Middle frontal gyrus (tissue), 1 donor: ENCODE data around the gene ISM1.

Source experiments
- DNase-seq: peaks from one replicate; pipeline ENCODE4 v3.0.0-alpha.2; 2015; ENCODE audit warnings: low spot score; ENCODE audit errors: extremely low spot score

Gene ISM1

DNA sequence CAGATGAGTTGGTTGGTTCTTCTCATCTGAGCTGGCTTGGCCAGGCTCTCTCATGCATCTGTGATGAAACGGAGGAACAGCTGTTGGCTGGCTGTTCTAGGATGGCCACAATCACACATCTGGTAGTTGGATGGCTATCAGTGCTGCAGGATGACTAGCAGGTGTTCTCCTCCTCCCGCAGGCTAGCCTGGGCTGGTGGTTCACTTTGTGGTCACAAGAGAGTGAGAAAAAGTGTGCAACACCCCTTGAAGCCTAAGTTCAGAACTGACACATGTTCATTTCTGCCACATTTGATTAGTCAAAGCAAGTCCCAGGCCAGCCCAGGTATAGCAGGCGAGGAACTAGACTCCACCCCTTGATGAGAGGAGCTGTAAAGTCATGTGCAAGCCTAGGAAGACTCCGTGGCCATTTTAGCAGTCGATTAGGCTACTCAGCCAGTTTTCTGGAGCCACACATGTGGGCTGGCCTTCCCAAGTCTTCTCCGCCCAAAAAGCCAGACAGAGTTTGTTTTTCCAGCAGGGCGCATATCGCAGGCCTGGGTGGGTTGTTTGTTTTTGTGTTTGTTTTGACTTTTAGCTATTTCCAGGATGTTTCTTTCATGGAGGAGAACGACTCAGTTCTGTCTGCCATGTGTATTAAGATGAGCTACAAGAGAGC is 120.8 kb downstream of the ISM1 start:
- no peak for DNase-seq

DNA sequence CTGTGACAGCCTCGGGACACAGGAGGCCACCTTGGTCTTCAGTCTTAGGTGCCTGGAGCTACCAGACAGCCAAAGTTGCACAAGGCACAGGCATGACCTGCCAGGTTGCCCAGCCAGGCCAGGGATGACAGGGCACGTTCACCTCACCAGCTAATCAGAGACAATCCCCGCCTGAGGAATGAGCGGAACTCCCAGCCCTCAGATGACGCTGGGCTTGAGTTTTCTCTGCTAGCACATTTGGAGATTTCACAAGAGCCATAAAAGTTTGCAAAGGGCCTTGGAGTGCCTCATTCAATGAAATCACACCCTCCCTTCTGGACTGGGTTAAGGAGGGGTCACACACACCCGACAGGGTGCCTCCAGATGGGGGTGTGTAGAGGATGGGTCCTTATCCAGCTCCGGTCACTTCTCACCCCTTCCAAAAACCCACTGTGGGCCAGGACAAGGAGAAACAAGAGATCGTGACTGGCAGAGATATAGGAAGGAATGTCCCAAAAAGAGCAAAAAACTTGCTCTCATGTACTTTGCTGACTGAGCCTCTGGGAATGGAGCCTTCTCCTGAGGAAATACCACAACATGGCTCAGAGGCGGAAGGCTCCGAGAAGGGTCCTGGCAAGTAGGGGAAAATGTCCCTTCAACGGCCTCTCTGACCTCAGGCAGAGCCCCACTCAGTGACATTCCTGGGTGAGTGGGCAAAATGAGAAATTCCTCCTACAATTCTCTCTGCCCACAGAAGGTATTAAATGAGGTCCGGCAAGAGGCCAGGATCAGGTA is 121.6 kb downstream of the ISM1 start:
- no peak for DNase-seq

DNA sequence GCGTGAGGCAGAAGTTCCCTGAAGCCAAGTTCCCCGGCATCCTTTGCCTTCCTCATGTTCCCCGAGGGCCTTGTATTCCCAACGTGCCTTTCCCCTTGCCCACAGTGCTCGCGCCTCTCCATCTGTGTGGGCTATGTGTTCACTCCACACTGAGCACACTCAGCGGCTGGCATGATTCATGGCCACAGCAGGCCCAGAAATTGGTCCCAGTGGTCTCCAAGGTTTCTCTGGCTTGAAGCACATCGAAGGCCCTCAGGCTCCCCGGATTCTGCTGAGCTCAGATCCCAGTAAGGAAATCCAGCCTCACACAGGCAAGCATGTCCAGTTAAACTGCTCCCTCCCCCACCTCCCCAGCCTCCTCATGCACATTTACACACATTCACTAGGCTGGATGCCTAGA is 123.6 kb downstream of the ISM1 start:
- no peak for DNase-seq

DNA sequence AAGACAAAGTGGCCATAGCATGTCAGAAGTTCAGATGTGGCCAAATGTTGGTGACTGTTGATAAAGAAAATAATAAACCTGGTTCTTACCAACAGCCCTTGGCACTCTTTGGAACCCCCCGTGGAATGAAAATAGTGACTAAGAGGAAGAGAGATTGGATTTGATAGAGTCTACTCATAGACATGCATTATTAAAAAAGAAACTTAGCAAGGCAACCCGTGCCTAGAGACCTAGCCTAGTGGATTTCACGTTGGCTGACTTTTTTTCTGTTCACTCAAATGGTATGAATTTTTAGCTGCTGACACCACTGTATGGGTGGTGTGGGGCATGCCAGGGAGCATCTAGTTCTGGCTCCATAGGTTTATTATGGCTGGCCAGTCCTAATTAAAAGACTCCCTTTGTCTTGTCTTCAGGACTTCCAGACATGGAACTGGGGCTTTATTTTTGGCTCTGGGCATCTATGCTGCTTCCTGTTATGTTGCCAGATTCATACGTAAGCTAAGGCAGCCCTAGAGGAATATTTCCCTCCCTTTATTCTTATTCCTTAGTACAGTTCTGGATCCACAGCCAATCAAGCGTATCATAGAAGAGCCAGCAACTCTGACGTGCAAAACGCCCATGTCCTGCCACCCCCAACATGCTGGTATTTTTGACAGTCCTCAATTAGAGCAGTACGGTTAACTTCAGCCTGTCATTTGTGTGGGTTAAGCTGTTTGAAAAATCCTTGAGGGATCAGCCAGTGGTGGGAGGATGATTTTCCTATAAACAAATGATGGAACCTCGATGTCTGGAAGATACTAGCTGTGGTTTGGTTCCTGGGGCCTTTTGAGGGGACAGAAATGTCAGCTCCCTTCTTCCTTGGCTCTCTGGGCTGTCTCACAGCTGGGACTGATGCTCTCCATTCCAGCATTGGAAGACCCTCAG is 127.5 kb downstream of the ISM1 start:
- no peak for DNase-seq

DNA sequence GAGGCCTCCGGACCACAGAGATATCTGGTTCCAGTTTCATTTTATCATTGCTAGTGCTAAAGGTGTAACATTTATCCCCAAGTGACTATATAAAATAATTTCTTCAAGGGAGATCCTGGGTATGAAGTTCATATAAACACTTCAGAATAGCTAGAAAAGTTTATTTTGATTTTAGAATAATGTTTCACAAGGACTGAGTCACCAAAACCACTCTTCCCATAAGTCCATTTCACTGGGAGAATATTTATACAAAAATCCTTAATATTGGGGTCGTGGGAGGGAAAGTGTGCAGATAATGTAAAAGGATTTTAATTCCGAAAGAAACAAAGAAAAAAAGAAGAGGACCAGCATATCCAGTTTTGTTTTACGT is 128.1 kb downstream of the ISM1 start:
- DNase-seq = no peak
